Gastrocnemius medialis (tissue), 4 donors: Measurements from ENCODE around the gene SLC18A2. TPM values are rescaled to one million over a fixed set of nuclear protein-coding genes. Genes with fewer than 3 reads are reported as not detected.
"Not testable (repeated sequence)": the region's sequence is repeated elsewhere in the genome, so short reads cannot be mapped to it uniquely, and the experiment has no call there.

Experiments used
- ATAC-seq, 2 donors: fragments of 150-250 bp; one replicate each; pipeline ENCODE4 v1.9.1; 2016
- DNase-seq, 2 donors: peaks; one replicate each; pipeline ENCODE4 v3.0.0-alpha.2; 2019
- H3K27ac ChIP-seq, 4 donors: fragments of 200-600 bp; sonication (generic); 1 replicate in 1 of 4; 2 replicates in 3 of 4; pipeline ENCODE4 v1.5.1; 2016 to 2018; ENCODE audit warnings: mild to moderate bottlenecking in 2 of 4, moderate library complexity in 1 of 4
- H3K27me3 ChIP-seq, 3 donors: fragments of 200-600 bp; sonication (generic) in 2 of 3; 1 replicate in 1 of 3; 2 replicates in 2 of 3; pipeline versions ENCODE4 v1.5.1 to v1.6.0; 2016 to 2019; ENCODE audit warnings: mild to moderate bottlenecking in 1 of 3, moderate library complexity in 1 of 3
- H3K36me3 ChIP-seq, 2 donors: fragments of 200-600 bp; sonication (generic) in 1 of 2; one replicate each; pipeline ENCODE4 v1.5.1; 2017 to 2018
- H3K4me1 ChIP-seq, 2 donors: fragments of 200-600 bp; sonication (generic) in 1 of 2; one replicate each; pipeline ENCODE4 v1.5.1; 2016 to 2017; ENCODE audit warnings: mild to moderate bottlenecking in 2 of 2
- H3K4me3 ChIP-seq, 4 donors: fragments of 200-600 bp; sonication (generic) in 3 of 4; 1 replicate in 1 of 4; 2 replicates in 3 of 4; pipeline ENCODE4 v1.5.1; 2016 to 2019; ENCODE audit warnings: mild to moderate bottlenecking in 2 of 4
- H3K9me3 ChIP-seq, 3 donors: fragments of 200-600 bp; sonication (generic) in 2 of 3; 1 replicate in 1 of 3; 2 replicates in 2 of 3; pipeline ENCODE4 v1.5.1; 2016 to 2019
- CTCF ChIP-seq, 5 experiments: fragments of 450-650 bp in 3 of 5; fragments of 200-600 bp in 2 of 5; sonication (generic) in 2 of 5; IDR thresholded peaks in 4 of 5; conservative IDR thresholded peaks in 1 of 5; 1 replicate in 4 of 5; 2 replicates in 1 of 5; pipeline ENCODE4 v1.5.1; 2016 to 2019; ENCODE audit warnings: antibody characterized with exemption in 5 of 5, mild to moderate bottlenecking in 3 of 5, moderate library complexity in 3 of 5
- POLR2A ChIP-seq, 2 donors: fragments of 450-650 bp; IDR thresholded peaks; one replicate each; pipeline ENCODE4 v1.6.1; 2017; ENCODE audit warnings: antibody characterized with exemption in 2 of 2, mild to moderate bottlenecking in 2 of 2, moderate library complexity in 2 of 2
- in situ Hi-C, 4 donors: fragments of 200-750 bp; cut with MboI; loops; one replicate each; pipeline versions ENCODE4 v1.15.0 to v1.8.0; 2017; ENCODE audit warnings: low sequenced_read_pairs in 4 of 4
- intact Hi-C: fragments of 100-400 bp; cut with DNase I; formaldehyde crosslinking; loops from one replicate; pipeline ENCODE4 v1.15.1; 2023; ENCODE audit warnings: low total_unique reads
- total RNA-seq, 4 donors: library from RNA; depleted of rRNA; stranded (reverse); fragments of >200 nt; gene quantifications; one replicate each; pipeline versions ENCODE4 v1.1.0 to v1.2.3, GENCODE V29; 2016

Gene SLC18A2
- total RNA-seq, 4 donors from 2014 or later: 0.04 to 0.39 (median 0.13) TPM

GRCh38 chr10:117275121-117275520, 34.2 kb downstream of the SLC18A2 start:
- no peak overlapping the region for H3K27ac ChIP-seq
- ATAC-seq: no peak
- in situ Hi-C loops (no loop called here), intact Hi-C loops (no loop called here)
- no peaks in the 10 kb centered on the region for H3K9me3 ChIP-seq
- no peaks in the 10 kb centered on the region for H3K4me1 ChIP-seq
- H3K36me3 ChIP-seq: no peaks in the 10 kb centered on the region
- no peak for DNase-seq
- H3K4me3 ChIP-seq: no peak overlapping the region
- H3K27me3 ChIP-seq: no peaks in the 10 kb centered on the region
- no peak for TF ChIP-seq POLR2A (IDR thresholded peaks at IDR 0.05)
- no peak for TF ChIP-seq CTCF (IDR thresholded peaks at IDR 0.05 in 4 of 5, conservative IDR thresholded peaks at IDR 0.05 in 1 of 5)

GRCh38 chr10:117277675-117278074, 36.8 kb downstream of the SLC18A2 start:
- in situ Hi-C loops: no loop called here
- Histone ChIP-seq H3K4me1 (no peaks in the 10 kb centered on the region), H3K27me3 (no peaks in the 10 kb centered on the region), H3K4me3 (no peak overlapping the region), H3K36me3 (no peaks in the 10 kb centered on the region), H3K9me3 (no peaks in the 10 kb centered on the region), H3K27ac (no peak overlapping the region)
- ATAC-seq (no peak), DNase-seq (no peak)
- TF ChIP-seq POLR2A (IDR thresholded peaks at IDR 0.05) (no peak), CTCF (IDR thresholded peaks at IDR 0.05 in 4 of 5, conservative IDR thresholded peaks at IDR 0.05 in 1 of 5) (no peak)
- intact Hi-C loops: no loop called here

- in situ Hi-C loops: no loop called here
- H3K4me3 ChIP-seq: no peak overlapping the region
- H3K4me1 ChIP-seq: no peaks in the 10 kb centered on the region
- no peaks in the 10 kb centered on the region for H3K27me3 ChIP-seq
- no peak overlapping the region for H3K27ac ChIP-seq
- DNase-seq (no peak), ATAC-seq (no peak)
- H3K9me3 ChIP-seq: no peaks in the 10 kb centered on the region
- no peak for TF ChIP-seq POLR2A (IDR thresholded peaks at IDR 0.05)
- TF ChIP-seq CTCF (IDR thresholded peaks at IDR 0.05 in 4 of 5, conservative IDR thresholded peaks at IDR 0.05 in 1 of 5): no peak
- intact Hi-C loops: no loop called here
- H3K36me3 ChIP-seq: peaks cover 0 to 25% of the 10 kb centered on the region in 2 donors
Measured at GRCh38 chr10:117284716-117285494, 44.0 kb downstream of the SLC18A2 start.

GRCh38 chr10:117290872-117291271, 50.0 kb downstream of the SLC18A2 start:
- H3K27ac ChIP-seq, H3K4me3 ChIP-seq, H3K4me1 ChIP-seq, intact Hi-C loops, H3K36me3 ChIP-seq, H3K9me3 ChIP-seq, ATAC-seq, DNase-seq, in situ Hi-C loops, H3K27me3 ChIP-seq: not testable (repeated sequence)

- no peak overlapping the region for H3K27ac ChIP-seq
- H3K4me1 ChIP-seq: peaks cover 0 to 5% of the 10 kb centered on the region in 2 donors
- DNase-seq (no peak), ATAC-seq (no peak)
- H3K9me3 ChIP-seq: no peaks in the 10 kb centered on the region
- H3K4me3 ChIP-seq: no peak overlapping the region
- peaks cover 0 to 5% of the 10 kb centered on the region in 2 donors for H3K36me3 ChIP-seq
- intact Hi-C loops: no loop called here
- H3K27me3 ChIP-seq: no peaks in the 10 kb centered on the region
- no peak for TF ChIP-seq CTCF (IDR thresholded peaks at IDR 0.05 in 4 of 5, conservative IDR thresholded peaks at IDR 0.05 in 1 of 5)
- no peak for TF ChIP-seq POLR2A (IDR thresholded peaks at IDR 0.05)
- in situ Hi-C loops: no loop called here
Measured at GRCh38 chr10:117294039-117294645, 53.2 kb downstream of the SLC18A2 start.
